GM12873 (cell line): ENCODE measurements around the gene UNC80.

ENCODE experiments used
- TF ChIP-seq, protein P1 (sequence below): IDR thresholded peaks from 2 replicates; pipeline ENCODE4 v1.5.1; 2012; ENCODE audit warnings: low read depth, mild to moderate bottlenecking, moderate library complexity, low read length, control low read depth; ENCODE audit not compliant: insufficient read depth; ENCODE audit errors: missing control alignments

UNC80 gene

DNA sequence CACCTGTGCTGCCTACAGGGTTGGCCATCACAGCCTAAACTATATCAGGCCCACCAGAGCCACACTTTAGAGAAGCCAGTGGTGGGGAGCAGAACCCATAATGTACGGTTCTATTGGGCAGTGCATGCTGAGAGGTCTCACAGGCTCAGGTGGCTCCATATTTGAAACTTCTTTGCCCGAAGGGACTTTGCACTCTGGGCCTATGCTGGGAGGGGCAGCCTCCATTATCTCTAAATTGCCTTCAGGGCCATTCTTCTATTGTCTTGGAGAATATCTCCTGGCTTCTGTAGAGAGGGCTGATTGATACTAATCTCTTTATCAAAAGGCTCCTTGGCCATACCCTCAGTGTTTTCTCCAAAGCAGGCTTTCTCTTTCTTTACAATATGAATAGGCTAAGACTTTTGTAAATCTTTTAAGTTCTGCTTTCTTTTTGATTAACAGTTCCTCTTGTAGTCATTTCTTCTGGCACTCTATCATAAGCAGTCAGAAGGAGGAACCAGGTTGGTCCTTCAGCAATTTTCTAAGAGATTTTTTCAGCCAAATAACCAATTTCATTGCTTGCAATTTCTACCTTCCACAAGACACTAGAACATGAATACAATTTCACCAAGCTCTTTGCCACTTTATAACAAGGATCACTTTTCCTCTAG, 275.3 kb downstream of the UNC80 start:
- TF ChIP-seq, protein P1, sequence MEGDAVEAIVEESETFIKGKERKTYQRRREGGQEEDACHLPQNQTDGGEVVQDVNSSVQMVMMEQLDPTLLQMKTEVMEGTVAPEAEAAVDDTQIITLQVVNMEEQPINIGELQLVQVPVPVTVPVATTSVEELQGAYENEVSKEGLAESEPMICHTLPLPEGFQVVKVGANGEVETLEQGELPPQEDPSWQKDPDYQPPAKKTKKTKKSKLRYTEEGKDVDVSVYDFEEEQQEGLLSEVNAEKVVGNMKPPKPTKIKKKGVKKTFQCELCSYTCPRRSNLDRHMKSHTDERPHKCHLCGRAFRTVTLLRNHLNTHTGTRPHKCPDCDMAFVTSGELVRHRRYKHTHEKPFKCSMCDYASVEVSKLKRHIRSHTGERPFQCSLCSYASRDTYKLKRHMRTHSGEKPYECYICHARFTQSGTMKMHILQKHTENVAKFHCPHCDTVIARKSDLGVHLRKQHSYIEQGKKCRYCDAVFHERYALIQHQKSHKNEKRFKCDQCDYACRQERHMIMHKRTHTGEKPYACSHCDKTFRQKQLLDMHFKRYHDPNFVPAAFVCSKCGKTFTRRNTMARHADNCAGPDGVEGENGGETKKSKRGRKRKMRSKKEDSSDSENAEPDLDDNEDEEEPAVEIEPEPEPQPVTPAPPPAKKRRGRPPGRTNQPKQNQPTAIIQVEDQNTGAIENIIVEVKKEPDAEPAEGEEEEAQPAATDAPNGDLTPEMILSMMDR: no peak
